MCF 10A (cell line): ENCODE data around the gene BTBD16. TPM values are rescaled to one million over a fixed set of nuclear protein-coding genes. Genes with fewer than 3 reads are reported as not detected.

Experiments
- BruUV-seq: library from RNA; stranded (reverse); fragments of 400-500 nt; replicated peaks from 2 replicates; lab custom pipeline; 2021; lab: Mats Ljungman, UMichigan
- CTCF ChIA-PET: fragments of 300-600 bp; sonication (Branson Sonifier 250); formaldehyde crosslinking; extraction: SDS; loops from one replicate; lab custom pipeline; 2021; ENCODE audit warnings: antibody characterized with exemption, inconsistent platforms; lab: Yijun Ruan, JAX
- POLR2A ChIA-PET: fragments of 300-600, 350-650 bp; sonication (Branson Sonifier 250); formaldehyde crosslinking; extraction: SDS; loops from one replicate; lab custom pipeline; 2020; ENCODE audit warnings: antibody characterized with exemption, inconsistent platforms; lab: Yijun Ruan, JAX
- DNase-seq: peaks from one replicate; pipeline ENCODE4 v3.0.0-alpha.2; 2018; ENCODE audit not compliant: unreplicated experiment
- H3K27ac Mint-ChIP-seq: one replicate; pipeline ENCODE4 v1.8.0; 2022; ENCODE audit warnings: mild to moderate bottlenecking, low read depth, mixed read lengths; ENCODE audit not compliant: unreplicated experiment
- H3K27me3 Mint-ChIP-seq: one replicate; pipeline ENCODE4 v1.8.0; 2022; ENCODE audit warnings: mixed read lengths; ENCODE audit not compliant: insufficient read depth, unreplicated experiment
- H3K36me3 Mint-ChIP-seq: one replicate; pipeline ENCODE4 v1.8.0; 2022; ENCODE audit warnings: mild to moderate bottlenecking, moderate library complexity, mixed read lengths; ENCODE audit not compliant: insufficient read depth, unreplicated experiment
- H3K4me1 Mint-ChIP-seq: one replicate; pipeline ENCODE4 v1.8.0; 2022; ENCODE audit warnings: mixed read lengths; ENCODE audit not compliant: insufficient read depth, unreplicated experiment
- H3K4me3 Mint-ChIP-seq: one replicate; pipeline ENCODE4 v1.8.0; 2022; ENCODE audit warnings: mild to moderate bottlenecking, moderate library complexity, mixed read lengths; ENCODE audit not compliant: unreplicated experiment
- H3K9me3 Mint-ChIP-seq: one replicate; pipeline ENCODE4 v1.8.0; 2022; ENCODE audit warnings: mixed read lengths; ENCODE audit not compliant: unreplicated experiment
- intact Hi-C: fragments of 100-400 bp; cut with micrococcal nuclease; formaldehyde crosslinking; loops from 2 replicates; pipeline ENCODE4 v1.14.1; 2022
- total RNA-seq: library from RNA; stranded (reverse); gene quantifications from 2 replicates; pipeline ENCODE4 v1.2.3, GENCODE V29; 2022
- TF ChIP-seq, protein P1 (sequence below): fragments of 200-600 bp; IDR thresholded peaks from one replicate; pipeline ENCODE4 v1.8.0; 2022; ENCODE audit warnings: antibody characterized with exemption, mild to moderate bottlenecking; ENCODE audit not compliant: unreplicated experiment

BTBD16 gene
- total RNA-seq, 1 experiment from 2014 or later = 0.16 TPM

DNA sequence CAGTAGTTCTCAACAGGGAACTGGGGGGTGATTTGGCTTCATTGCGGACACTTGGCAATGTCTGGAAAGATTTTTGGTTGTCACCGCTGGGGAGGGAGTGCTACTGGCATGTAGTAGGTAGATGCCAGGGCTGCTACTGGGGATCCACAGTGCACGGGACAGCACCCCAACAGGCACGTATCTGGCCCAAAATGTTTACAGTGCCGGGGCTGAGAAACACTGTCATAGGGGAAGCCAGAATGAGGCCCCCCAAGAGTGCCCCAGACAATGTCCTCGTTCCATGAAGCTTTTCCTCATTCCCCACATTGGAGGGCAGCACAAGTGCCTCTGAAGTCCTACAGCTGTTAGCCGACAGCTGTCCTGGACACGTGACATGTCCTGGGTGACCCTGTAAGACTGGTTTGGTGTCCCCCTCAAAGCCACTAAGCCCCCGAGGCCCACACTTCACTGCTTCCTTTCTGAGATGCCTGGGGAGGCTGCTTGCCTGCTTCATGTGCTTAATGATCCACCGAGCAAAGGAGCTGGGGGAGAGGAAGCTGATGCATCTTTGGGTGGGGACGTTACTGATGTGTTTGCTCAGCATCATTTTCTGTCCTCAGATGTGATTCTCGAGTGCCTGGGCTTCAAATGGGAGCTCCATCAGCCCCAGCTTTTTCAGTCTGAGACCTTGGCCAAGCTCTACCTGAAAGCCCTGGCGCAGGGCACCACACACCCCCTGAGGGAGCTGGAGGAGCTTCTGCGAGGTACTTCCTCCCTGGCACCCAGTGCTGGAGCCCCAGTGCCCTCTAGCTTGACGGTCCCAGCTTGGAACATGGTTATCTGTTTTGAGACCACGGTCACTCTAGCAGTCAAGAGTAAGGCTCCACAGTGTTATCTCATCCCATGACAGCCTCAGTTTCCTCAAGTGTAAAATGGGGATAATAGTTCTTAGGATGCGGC is 14.7 kb downstream of the BTBD16 start:
- H3K4me3 Mint-ChIP-seq = no peak overlapping the region
- no TSS peak for BruUV-seq
- H3K36me3 Mint-ChIP-seq = peaks cover 15% of the 10 kb centered on the region
- no peak for DNase-seq
- TF ChIP-seq, protein P1, sequence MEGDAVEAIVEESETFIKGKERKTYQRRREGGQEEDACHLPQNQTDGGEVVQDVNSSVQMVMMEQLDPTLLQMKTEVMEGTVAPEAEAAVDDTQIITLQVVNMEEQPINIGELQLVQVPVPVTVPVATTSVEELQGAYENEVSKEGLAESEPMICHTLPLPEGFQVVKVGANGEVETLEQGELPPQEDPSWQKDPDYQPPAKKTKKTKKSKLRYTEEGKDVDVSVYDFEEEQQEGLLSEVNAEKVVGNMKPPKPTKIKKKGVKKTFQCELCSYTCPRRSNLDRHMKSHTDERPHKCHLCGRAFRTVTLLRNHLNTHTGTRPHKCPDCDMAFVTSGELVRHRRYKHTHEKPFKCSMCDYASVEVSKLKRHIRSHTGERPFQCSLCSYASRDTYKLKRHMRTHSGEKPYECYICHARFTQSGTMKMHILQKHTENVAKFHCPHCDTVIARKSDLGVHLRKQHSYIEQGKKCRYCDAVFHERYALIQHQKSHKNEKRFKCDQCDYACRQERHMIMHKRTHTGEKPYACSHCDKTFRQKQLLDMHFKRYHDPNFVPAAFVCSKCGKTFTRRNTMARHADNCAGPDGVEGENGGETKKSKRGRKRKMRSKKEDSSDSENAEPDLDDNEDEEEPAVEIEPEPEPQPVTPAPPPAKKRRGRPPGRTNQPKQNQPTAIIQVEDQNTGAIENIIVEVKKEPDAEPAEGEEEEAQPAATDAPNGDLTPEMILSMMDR = no peak
- H3K27me3 Mint-ChIP-seq = no peaks in the 10 kb centered on the region
- ChIA-PET POLR2A (no interaction called here), CTCF (interaction anchor here (0.5 to 1.6 kb wide), 5 partner anchors 11 to 429 kb away, joined by 3 to 6 read pairs (median 3); no protein-coding TSS in a partner anchor)
- peaks cover 23% of the 10 kb centered on the region for H3K4me1 Mint-ChIP-seq
- intact Hi-C loops = no loop called here
- peak overlapping the region; percentile 75 for H3K27ac Mint-ChIP-seq
- no peaks in the 10 kb centered on the region for H3K9me3 Mint-ChIP-seq

DNA sequence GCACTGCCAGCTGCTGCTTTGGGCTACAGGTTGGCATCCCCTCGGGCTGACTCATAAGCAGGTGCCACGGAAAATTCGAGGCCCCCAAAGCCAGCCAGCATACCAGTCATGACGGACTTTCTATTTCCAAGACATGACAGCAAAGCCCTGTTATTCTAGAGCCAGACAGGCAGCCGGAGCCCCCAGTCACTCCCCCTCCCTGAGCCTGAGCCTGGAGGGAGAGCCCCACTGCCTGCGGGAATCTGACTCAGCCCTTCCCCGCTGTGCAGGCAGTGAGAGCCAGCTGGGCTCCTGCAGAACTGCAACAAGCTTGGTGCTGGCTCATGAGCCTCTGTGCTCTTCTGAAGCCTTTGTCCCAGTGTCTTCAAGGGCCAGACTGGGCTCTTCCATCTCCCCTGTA is 15.8 kb downstream of the BTBD16 start:
- peaks cover 23% of the 10 kb centered on the region for H3K4me1 Mint-ChIP-seq
- peak; percentile 78 for DNase-seq
- no peaks in the 10 kb centered on the region for H3K9me3 Mint-ChIP-seq
- POLR2A ChIA-PET = no interaction called here
- H3K4me3 Mint-ChIP-seq = no peak overlapping the region
- no TSS peak for BruUV-seq
- intact Hi-C loops = no loop called here
- H3K27ac Mint-ChIP-seq = peak overlapping the region; percentile 75
- H3K36me3 Mint-ChIP-seq = peaks cover 8% of the 10 kb centered on the region
- no peaks in the 10 kb centered on the region for H3K27me3 Mint-ChIP-seq
- TF ChIP-seq, protein P1 = no peak
- CTCF ChIA-PET = interaction anchor here (1.1 to 1.6 kb wide), 2 partner anchors 269 to 417 kb away, joined by 3 to 6 read pairs; no protein-coding TSS in a partner anchor

DNA sequence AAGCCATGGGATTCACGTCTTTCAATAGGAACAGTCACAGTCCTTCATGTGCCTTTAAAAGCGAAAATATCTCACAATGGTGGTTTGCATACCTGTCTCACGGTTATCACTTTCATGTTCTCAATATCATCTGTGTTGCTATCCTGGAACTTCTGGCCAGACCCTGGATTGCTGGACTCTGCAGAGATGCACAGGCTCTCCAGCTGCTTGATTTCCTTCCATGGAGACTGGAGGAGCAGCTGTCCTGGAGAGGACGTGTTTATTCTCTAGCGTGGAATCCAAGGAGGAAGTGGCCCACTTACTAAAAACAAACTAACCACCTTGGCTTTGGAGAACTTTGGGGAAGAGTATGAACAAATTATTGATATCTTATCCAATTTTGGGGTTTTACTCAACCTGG is 16.5 kb downstream of the BTBD16 start:
- no peak overlapping the region for H3K4me3 Mint-ChIP-seq
- POLR2A ChIA-PET = no interaction called here
- no peak overlapping the region for H3K27ac Mint-ChIP-seq
- DNase-seq = no peak
- CTCF ChIA-PET = interaction anchor here (0.6 to 1.8 kb wide), 2 partner anchors 9 to 20 kb away, joined by 3 to 8 read pairs; no protein-coding TSS in a partner anchor
- H3K4me1 Mint-ChIP-seq = peaks cover 23% of the 10 kb centered on the region
- H3K27me3 Mint-ChIP-seq = no peaks in the 10 kb centered on the region
- no TSS peak for BruUV-seq
- intact Hi-C loops = no loop called here
- peaks cover 8% of the 10 kb centered on the region for H3K36me3 Mint-ChIP-seq
- H3K9me3 Mint-ChIP-seq = no peaks in the 10 kb centered on the region
- TF ChIP-seq, protein P1 = no peak

DNA sequence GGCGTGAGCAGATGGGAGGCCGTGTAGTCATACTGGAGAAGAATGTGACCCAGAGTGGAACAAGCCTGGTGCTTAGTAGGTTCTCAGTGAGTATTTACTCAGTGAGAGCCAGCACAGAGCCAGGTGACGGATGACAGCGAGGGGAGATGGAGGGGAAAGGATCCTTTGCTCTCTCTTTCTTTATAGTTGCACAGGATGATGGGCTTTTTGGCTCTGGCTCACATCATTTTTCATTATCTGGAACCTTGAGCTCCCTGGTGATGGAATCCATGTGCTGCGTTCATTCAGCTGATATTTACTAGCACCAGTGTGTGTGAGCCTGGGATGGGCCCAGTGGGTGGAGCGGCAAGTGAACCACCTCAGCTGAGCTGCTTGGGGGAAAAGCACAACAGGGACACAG is 17.2 kb downstream of the BTBD16 start:
- no TSS peak for BruUV-seq
- ChIA-PET CTCF (interaction anchor here (1.8 kb wide), 1 partner anchor 21 kb away, joined by 8 read pairs; no protein-coding TSS in a partner anchor), POLR2A (no interaction called here)
- Mint-ChIP-seq H3K27me3 (no peaks in the 10 kb centered on the region), H3K36me3 (peaks cover 11% of the 10 kb centered on the region), H3K4me1 (peaks cover 27% of the 10 kb centered on the region), H3K27ac (no peak overlapping the region), H3K4me3 (no peak overlapping the region), H3K9me3 (no peaks in the 10 kb centered on the region)
- TF ChIP-seq, protein P1 = no peak
- DNase-seq = no peak
- intact Hi-C loops = no loop called here
